Mesenchymal stem cell (in vitro differentiated cells and primary cell): ENCODE data around the gene LMBRD2.

Experiments
- DNase-seq: peaks from one replicate; pipeline ENCODE4 v3.0.0-alpha.2; 2013
- H2AFZ ChIP-seq: one replicate; pipeline ENCODE4 v1.6.1; 2013; ENCODE audit warnings: low read depth, mild to moderate bottlenecking, control low read depth, inconsistent platforms, low read length, moderate library complexity
- H2AK5ac ChIP-seq: 2 replicates; pipeline ENCODE4 v1.6.1; 2013; ENCODE audit warnings: low read length, moderate library complexity, mild to moderate bottlenecking, inconsistent platforms; ENCODE audit not compliant: severe bottlenecking
- H2BK120ac ChIP-seq: one replicate; pipeline ENCODE4 v1.6.1; 2013; ENCODE audit warnings: low read depth, mild to moderate bottlenecking, inconsistent platforms, low read length, moderate library complexity
- H2BK12ac ChIP-seq, 2 experiments: one replicate each; pipeline ENCODE4 v1.6.1; 2013; ENCODE audit warnings: inconsistent platforms in 2 of 2, low read length in 2 of 2, mild to moderate bottlenecking in 2 of 2, moderate library complexity in 2 of 2, control low read depth in 1 of 2
- H2BK15ac ChIP-seq: one replicate; pipeline ENCODE4 v1.6.1; 2013; ENCODE audit warnings: mild to moderate bottlenecking, low read depth, inconsistent platforms; ENCODE audit not compliant: poor library complexity, severe bottlenecking
- H2BK5ac ChIP-seq: 2 replicates; pipeline ENCODE4 v1.6.1; 2013; ENCODE audit warnings: low read depth, mild to moderate bottlenecking, low read length, control low read depth, inconsistent platforms; ENCODE audit not compliant: poor library complexity, severe bottlenecking
- H3K14ac ChIP-seq, 2 experiments: one replicate each; pipeline ENCODE4 v1.6.1; 2013; ENCODE audit warnings: inconsistent platforms in 2 of 2, low read length in 2 of 2, control low read depth in 1 of 2, mild to moderate bottlenecking in 1 of 2, moderate library complexity in 1 of 2
- H3K18ac ChIP-seq, 2 experiments: one replicate each; pipeline ENCODE4 v1.6.1; 2013; ENCODE audit warnings: inconsistent platforms in 2 of 2, low read length in 2 of 2, control low read depth in 1 of 2, low read depth in 1 of 2, mild to moderate bottlenecking in 1 of 2
- H3K23ac ChIP-seq, 2 experiments: one replicate each; pipeline ENCODE4 v1.6.1; 2013; ENCODE audit warnings: inconsistent platforms in 2 of 2, low read length in 2 of 2, mild to moderate bottlenecking in 2 of 2, moderate library complexity in 2 of 2, control low read depth in 1 of 2
- H3K27ac ChIP-seq: 2 replicates; pipeline ENCODE4 v1.5.1; 2013; ENCODE audit warnings: mild to moderate bottlenecking, moderate library complexity, low read length, control low read depth, inconsistent platforms; ENCODE audit not compliant: poor library complexity, severe bottlenecking
- H3K27me3 ChIP-seq, 2 experiments: 2 replicates each; pipeline versions ENCODE4 v1.6.1 to v1.7.0; 2013; ENCODE audit warnings: low read length in 2 of 2, mild to moderate bottlenecking in 2 of 2, moderate library complexity in 2 of 2, control low read depth in 1 of 2, inconsistent platforms in 1 of 2; ENCODE audit not compliant: control insufficient read depth in 1 of 2, insufficient read depth in 1 of 2
- H3K36me3 ChIP-seq, 2 experiments: 2 replicates each; pipeline versions ENCODE4 v1.6.1 to v1.7.0; 2013; ENCODE audit warnings: low read length in 2 of 2, control low read depth in 1 of 2, inconsistent platforms in 1 of 2, low read depth in 1 of 2, mild to moderate bottlenecking in 1 of 2; ENCODE audit not compliant: insufficient read depth in 2 of 2, control insufficient read depth in 1 of 2
- H3K4ac ChIP-seq, 2 experiments: one replicate each; pipeline ENCODE4 v1.6.1; 2013; ENCODE audit warnings: inconsistent platforms in 2 of 2, low read length in 2 of 2, mild to moderate bottlenecking in 2 of 2, moderate library complexity in 2 of 2, control low read depth in 1 of 2, low read depth in 1 of 2
- H3K4me1 ChIP-seq: 2 replicates; pipeline ENCODE4 v1.6.1; 2013; ENCODE audit warnings: low read depth, low read length, control low read depth; ENCODE audit not compliant: control insufficient read depth, insufficient read depth
- H3K4me2 ChIP-seq: 2 replicates; pipeline ENCODE4 v1.6.1; 2013; ENCODE audit warnings: low read length, mild to moderate bottlenecking, inconsistent platforms; ENCODE audit not compliant: poor library complexity, severe bottlenecking
- H3K4me3 ChIP-seq, 2 experiments: 2 replicates each; pipeline versions ENCODE4 v1.5.1 to v1.7.0; 2013; ENCODE audit warnings: low read length in 2 of 2, mild to moderate bottlenecking in 2 of 2, control low read depth in 1 of 2, low read depth in 1 of 2; ENCODE audit not compliant: insufficient read depth in 1 of 2
- H3K79me1 ChIP-seq: replicated peaks from 2 replicates; pipeline ENCODE4 v1.6.1; 2013; ENCODE audit warnings: mild to moderate bottlenecking, control low read depth, low read length, inconsistent platforms; ENCODE audit not compliant: poor library complexity, severe bottlenecking
- H3K9ac ChIP-seq: 2 replicates; pipeline ENCODE4 v1.7.0; 2013; ENCODE audit warnings: mild to moderate bottlenecking, low read length, moderate library complexity
- H3K9me3 ChIP-seq: 2 replicates; pipeline ENCODE4 v1.7.0; 2013; ENCODE audit warnings: mild to moderate bottlenecking, low read length; ENCODE audit not compliant: control insufficient read depth
- H4K8ac ChIP-seq: one replicate; pipeline ENCODE4 v1.6.1; 2013; ENCODE audit warnings: inconsistent platforms, mild to moderate bottlenecking, low read length, moderate library complexity
- H4K91ac ChIP-seq: one replicate; pipeline ENCODE4 v1.6.1; 2013; ENCODE audit warnings: mild to moderate bottlenecking, low read length, inconsistent platforms
- WGBS: methylation state at CpG from one replicate; pipeline ENCODE4 v1.1.7; 2013; ENCODE audit warnings: mixed read lengths; 5-methylcytosine and 5-hydroxymethylcytosine counted together

LMBRD2 gene

DNA sequence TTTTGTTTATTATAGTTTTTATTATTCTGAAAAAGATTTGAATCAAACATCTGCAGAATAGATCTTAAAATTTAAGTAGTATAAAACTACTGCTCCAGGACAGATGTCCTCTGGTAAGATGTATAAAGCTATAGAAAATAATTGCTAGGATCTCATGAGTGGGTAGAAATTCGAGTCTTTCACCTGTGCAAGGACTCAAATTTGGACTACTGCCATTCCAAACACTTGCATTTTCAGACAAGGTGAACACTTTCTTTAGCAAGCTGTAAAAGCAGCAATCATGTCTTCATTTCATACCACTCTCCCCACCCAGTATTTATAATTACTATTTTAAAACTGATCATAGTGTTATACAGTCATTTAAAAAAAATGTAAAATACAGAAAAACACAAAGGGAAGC is 20.9 kb upstream of the LMBRD2 start:
- H2AK5ac ChIP-seq = no peak overlapping the region
- DNase-seq = no peak
- no peak overlapping the region for H2BK12ac ChIP-seq
- no peak overlapping the region for H2BK15ac ChIP-seq
- no peak overlapping the region for H3K18ac ChIP-seq
- H3K79me1 ChIP-seq = peaks cover 23% of the 10 kb centered on the region
- no peak overlapping the region for H3K4ac ChIP-seq
- no peaks in the 10 kb centered on the region for H3K27me3 ChIP-seq
- H2AFZ ChIP-seq = no peak overlapping the region
- H3K27ac ChIP-seq = no peak overlapping the region
- no peak overlapping the region for H3K4me2 ChIP-seq
- WGBS = no CpG with 5 or more reads among the region's 1 CpG
- no peak overlapping the region for H3K14ac ChIP-seq
- no peak overlapping the region for H4K91ac ChIP-seq
- no peak overlapping the region for H2BK5ac ChIP-seq
- H4K8ac ChIP-seq = no peak overlapping the region
- no peaks in the 10 kb centered on the region for H3K4me1 ChIP-seq
- H3K23ac ChIP-seq = no peak overlapping the region
- H3K9me3 ChIP-seq = no peaks in the 10 kb centered on the region
- no peak overlapping the region for H3K4me3 ChIP-seq
- peaks cover 11 to 83% of the 10 kb centered on the region in 2 experiments for H3K36me3 ChIP-seq
- H2BK120ac ChIP-seq = no peak overlapping the region
- H3K9ac ChIP-seq = no peak overlapping the region

DNA sequence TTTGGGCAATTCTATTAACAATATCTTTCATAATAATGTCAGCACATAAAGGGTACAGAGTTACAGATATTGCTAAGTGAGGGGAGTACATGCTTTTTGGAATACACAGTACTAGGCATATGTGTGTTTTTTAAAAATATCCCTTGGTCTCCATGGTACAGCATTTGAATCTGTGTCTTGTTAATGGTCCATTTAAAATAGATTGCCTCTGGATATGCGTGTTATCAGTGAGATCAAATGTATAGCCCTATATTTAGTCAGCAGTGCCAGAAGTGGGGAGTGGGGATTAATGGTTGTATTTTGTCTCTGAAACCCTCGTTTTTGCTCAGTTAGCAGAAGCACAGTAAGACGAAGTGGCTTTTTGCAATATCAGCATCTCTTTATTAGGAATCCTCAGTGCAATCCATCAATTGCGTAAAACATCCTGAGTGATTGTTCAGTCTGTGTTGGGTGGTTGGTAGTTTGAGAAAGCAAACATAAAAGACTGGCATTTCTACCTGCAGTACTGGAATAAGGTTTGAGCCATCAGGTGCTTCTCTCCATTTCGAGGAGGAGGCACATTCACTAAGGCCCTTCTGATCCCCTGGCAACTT is 19.2 kb upstream of the LMBRD2 start:
- no peak overlapping the region for H2BK120ac ChIP-seq
- H3K79me1 ChIP-seq = peaks cover 28% of the 10 kb centered on the region
- H2BK5ac ChIP-seq = no peak overlapping the region
- H3K4me2 ChIP-seq = no peak overlapping the region
- H3K23ac ChIP-seq = no peak overlapping the region
- H3K4me1 ChIP-seq = no peaks in the 10 kb centered on the region
- H3K4me3 ChIP-seq = no peak overlapping the region
- H3K27me3 ChIP-seq = no peaks in the 10 kb centered on the region
- H3K36me3 ChIP-seq = peaks cover 16 to 89% of the 10 kb centered on the region in 2 experiments
- DNase-seq = no peak
- H2BK15ac ChIP-seq = no peak overlapping the region
- H2AFZ ChIP-seq = no peak overlapping the region
- no peak overlapping the region for H4K8ac ChIP-seq
- no peak overlapping the region for H2BK12ac ChIP-seq
- no peak overlapping the region for H3K27ac ChIP-seq
- H4K91ac ChIP-seq = no peak overlapping the region
- H3K18ac ChIP-seq = no peak overlapping the region
- no peaks in the 10 kb centered on the region for H3K9me3 ChIP-seq
- 92% methylated on average over 5 of the region's 5 CpGs for WGBS
- H3K14ac ChIP-seq = no peak overlapping the region
- no peak overlapping the region for H3K9ac ChIP-seq
- H3K4ac ChIP-seq = no peak overlapping the region
- H2AK5ac ChIP-seq = no peak overlapping the region

DNA sequence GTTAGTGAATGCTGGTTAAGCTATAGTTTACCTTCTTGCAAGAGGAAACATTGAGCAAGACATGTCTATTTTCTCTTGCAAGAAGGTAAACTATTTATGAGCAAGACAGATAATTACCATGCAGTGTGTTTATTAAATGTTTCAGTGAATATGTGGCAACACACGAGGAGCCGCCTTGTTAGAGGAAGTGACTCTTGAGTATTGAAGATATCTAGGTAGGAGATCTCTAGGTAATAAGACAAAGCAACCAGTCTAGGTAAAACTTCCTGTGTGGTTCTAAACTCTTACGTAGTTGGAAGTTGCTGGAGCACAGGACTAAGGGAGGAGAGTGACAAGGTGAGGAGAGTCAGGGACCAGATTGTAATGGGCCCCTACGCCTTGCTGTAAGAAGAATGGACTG is 17.1 kb upstream of the LMBRD2 start:
- whole genome bisulfite sequencing = 96% methylated on average over 4 of the region's 4 CpGs
- Histone ChIP-seq H3K9me3 (no peaks in the 10 kb centered on the region), H2BK12ac (no peak overlapping the region), H3K23ac (no peak overlapping the region), H3K18ac (no peak overlapping the region), H3K36me3 (peaks cover 24 to 94% of the 10 kb centered on the region in 2 experiments), H4K8ac (no peak overlapping the region), H3K14ac (no peak overlapping the region), H4K91ac (no peak overlapping the region), H3K4ac (no peak overlapping the region), H3K4me3 (no peak overlapping the region), H3K27ac (no peak overlapping the region), H2AFZ (no peak overlapping the region), H3K4me2 (no peak overlapping the region), H3K27me3 (no peaks in the 10 kb centered on the region), H3K9ac (no peak overlapping the region), H2BK120ac (no peak overlapping the region), H2AK5ac (no peak overlapping the region), H3K79me1 (peaks cover 28% of the 10 kb centered on the region), H3K4me1 (no peaks in the 10 kb centered on the region), H2BK5ac (no peak overlapping the region), H2BK15ac (no peak overlapping the region)
- DNase-seq = no peak

DNA sequence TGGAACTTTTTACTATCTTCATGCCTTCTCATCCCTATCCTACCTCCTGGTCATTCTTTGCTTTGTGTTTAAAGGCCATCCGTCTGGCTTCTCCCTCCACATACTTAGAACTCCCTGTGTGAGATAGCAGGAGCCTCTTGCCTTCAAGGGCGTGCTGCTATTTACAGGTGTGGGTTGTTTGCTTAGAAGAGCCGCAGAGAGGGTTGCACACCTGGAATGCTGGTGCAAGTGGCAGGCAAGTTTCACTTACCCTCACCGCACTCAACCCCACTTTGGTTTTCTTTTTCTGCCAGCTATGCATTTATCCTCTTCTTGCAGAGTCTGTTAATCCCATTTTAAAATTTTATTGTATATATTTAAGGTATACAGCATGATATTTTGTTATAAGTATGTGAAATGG is 12.8 kb upstream of the LMBRD2 start:
- no peak overlapping the region for H4K91ac ChIP-seq
- no peaks in the 10 kb centered on the region for H3K9me3 ChIP-seq
- no peaks in the 10 kb centered on the region for H3K27me3 ChIP-seq
- H3K4ac ChIP-seq = no peak overlapping the region
- no peak overlapping the region for H2BK12ac ChIP-seq
- no peak for DNase-seq
- no peak overlapping the region for H4K8ac ChIP-seq
- no peak overlapping the region for H3K23ac ChIP-seq
- no peak overlapping the region for H2AFZ ChIP-seq
- no peak overlapping the region for H3K14ac ChIP-seq
- H3K18ac ChIP-seq = no peak overlapping the region
- H3K4me3 ChIP-seq = no peak overlapping the region
- no peaks in the 10 kb centered on the region for H3K4me1 ChIP-seq
- WGBS = 90% methylated on average over 2 of the region's 4 CpGs
- no peak overlapping the region for H2BK5ac ChIP-seq
- H2BK15ac ChIP-seq = no peak overlapping the region
- H3K36me3 ChIP-seq = peaks cover 40 to 94% of the 10 kb centered on the region in 2 experiments
- no peak overlapping the region for H3K9ac ChIP-seq
- H2BK120ac ChIP-seq = no peak overlapping the region
- peaks cover 36% of the 10 kb centered on the region for H3K79me1 ChIP-seq
- H2AK5ac ChIP-seq = no peak overlapping the region
- no peak overlapping the region for H3K4me2 ChIP-seq
- H3K27ac ChIP-seq = no peak overlapping the region
